Heart left ventricle (tissue), 16 donors: ENCODE data around the gene FAT1. TPM values are rescaled to one million over a fixed set of nuclear protein-coding genes. Genes with fewer than 3 reads are reported as not detected.

Source experiments
- ATAC-seq, 4 donors: fragments of 200-7000 bp; cut with Tn5 transposase; one replicate each; pipeline ENCODE4 v1.9.1; 2020 to 2022; ENCODE audit warnings: moderate library complexity in 4 of 4, mild to moderate bottlenecking in 3 of 4, moderate number of reproducible peaks in 1 of 4
- DNase-seq, 5 donors: peaks; one replicate each; pipeline ENCODE4 v3.0.0-alpha.2; 2020
- H3K27ac ChIP-seq, 12 donors: fragments of 200-600 bp; sonication (generic) in 4 of 12; one replicate each; pipeline versions ENCODE4 v1.5.0 to v1.8.0; 2016 to 2022; ENCODE audit warnings: mild to moderate bottlenecking in 2 of 12
- H3K27me3 ChIP-seq, 9 donors: fragments of 200-600 bp; sonication (generic) in 2 of 9; one replicate each; pipeline versions ENCODE4 v1.5.1 to v1.8.0; 2016 to 2022; ENCODE audit warnings: mild to moderate bottlenecking in 3 of 9
- H3K36me3 ChIP-seq, 9 donors: fragments of 200-600 bp; sonication (generic) in 2 of 9; one replicate each; pipeline versions ENCODE4 v1.5.0 to v1.8.0; 2018 to 2022; ENCODE audit warnings: mild to moderate bottlenecking in 2 of 9
- H3K4me1 ChIP-seq, 12 donors: fragments of 200-600 bp; sonication (generic) in 4 of 12; one replicate each; pipeline versions ENCODE4 v1.5.0 to v1.8.0; 2016 to 2022; ENCODE audit warnings: mild to moderate bottlenecking in 3 of 12
- H3K4me3 ChIP-seq, 12 donors: fragments of 200-600 bp; sonication (generic) in 4 of 12; one replicate each; pipeline versions ENCODE4 v1.5.0 to v1.8.0; 2017 to 2022; ENCODE audit warnings: mild to moderate bottlenecking in 9 of 12, moderate library complexity in 4 of 12
- H3K9me3 ChIP-seq, 12 donors: fragments of 200-600 bp; sonication (generic) in 4 of 12; one replicate each; pipeline versions ENCODE4 v1.5.0 to v1.8.0; 2016 to 2022; ENCODE audit warnings: mild to moderate bottlenecking in 1 of 12
- CTCF ChIP-seq, 12 donors: fragments of 200-600 bp; sonication (generic) in 4 of 12; IDR thresholded peaks; one replicate each; pipeline versions ENCODE4 v1.5.0 to v1.8.0; 2018 to 2022; ENCODE audit warnings: antibody characterized with exemption in 12 of 12, mild to moderate bottlenecking in 5 of 12
- POLR2A ChIP-seq, 2 donors: fragments of 450-650 bp; IDR thresholded peaks; one replicate each; pipeline ENCODE4 v1.6.1; 2017; ENCODE audit warnings: antibody characterized with exemption in 2 of 2, mild to moderate bottlenecking in 2 of 2, moderate library complexity in 2 of 2
- WGBS, 4 donors: extraction: QIAGEN DNeasy Blood & Tissue Kit in 2 of 4; methylation state at CpG; one replicate each; pipeline versions ENCODE4 v1.1.5 to v1.1.7; 2013 to 2018; 5-methylcytosine and 5-hydroxymethylcytosine counted together
- intact Hi-C, 10 donors: fragments of 100-400 bp; cut with DNase I; formaldehyde crosslinking; loops; one replicate each; pipeline versions ENCODE4 v1.11.1 to v1.14.2; 2022
- long read RNA-seq, 3 donors: library from polyadenylated mRNA; unstranded; transcript quantifications; one replicate each; pipeline ENCODE4 v2.0.0, GENCODE V29; 2020 to 2021
- polyA plus RNA-seq, 2 donors: library from polyadenylated mRNA; stranded (reverse); fragments of 200-250 nt; gene quantifications; one replicate each; pipeline ENCODE4 v1.2.3, GENCODE V29; 2013
- total RNA-seq, 9 donors: library from RNA; depleted of rRNA in 2 of 9; stranded (reverse); fragments of >200 nt in 2 of 9; fragmentation: NEBNext Ultra II Directional in 3 of 9; extraction: Animal tissue kit (Norgen Biotek cat#: 25700) in 3 of 9; gene quantifications; one replicate each; pipeline versions ENCODE4 v1.1.0 to v1.2.4, GENCODE V29; 2016 to 2023
- donor health status: ischemic (EF 13 %, LVEDD 7.1; RV severe dilation, severe dysfunction).
- donor health status: healthy with polysubstance abuse.
- donor health status: DM: no; HTN: yes; CAD: no.
- donor health status: DM: no; HTN: no; CAD: no.
- donor health status: ischemic (EF 25% LVEDD 6.9; RV normal size, moderate dysfunction).
- donor health status: ischemic (EF 25% LVEDD 5.7; RV mildly dilated, moderate dysfunction).
- donor health status: healthy.
- donor health status: DM: yes; HTN: yes; CAD: no.
- donor health status: ischemic (EF 35%, LVEDD 5.7; RV mildly dilated, moderate dysfunction).
- donor health status: nonischemic (EF 11% LVEDD 7.7; RV severe dilation, severe dysfunction).
- donor health status: DM: yes; HTN: yes; CAD: no.
- donor health status: PGD.
- donor health status: ischemic (EF 29% LVEDD 5.4; RV normal size, mild dysfunction).
- donor health status: nonischemic (EF 23%, LVEDD 6.1; RV moderate dilation, normal function).

The FAT1 gene, protein sequence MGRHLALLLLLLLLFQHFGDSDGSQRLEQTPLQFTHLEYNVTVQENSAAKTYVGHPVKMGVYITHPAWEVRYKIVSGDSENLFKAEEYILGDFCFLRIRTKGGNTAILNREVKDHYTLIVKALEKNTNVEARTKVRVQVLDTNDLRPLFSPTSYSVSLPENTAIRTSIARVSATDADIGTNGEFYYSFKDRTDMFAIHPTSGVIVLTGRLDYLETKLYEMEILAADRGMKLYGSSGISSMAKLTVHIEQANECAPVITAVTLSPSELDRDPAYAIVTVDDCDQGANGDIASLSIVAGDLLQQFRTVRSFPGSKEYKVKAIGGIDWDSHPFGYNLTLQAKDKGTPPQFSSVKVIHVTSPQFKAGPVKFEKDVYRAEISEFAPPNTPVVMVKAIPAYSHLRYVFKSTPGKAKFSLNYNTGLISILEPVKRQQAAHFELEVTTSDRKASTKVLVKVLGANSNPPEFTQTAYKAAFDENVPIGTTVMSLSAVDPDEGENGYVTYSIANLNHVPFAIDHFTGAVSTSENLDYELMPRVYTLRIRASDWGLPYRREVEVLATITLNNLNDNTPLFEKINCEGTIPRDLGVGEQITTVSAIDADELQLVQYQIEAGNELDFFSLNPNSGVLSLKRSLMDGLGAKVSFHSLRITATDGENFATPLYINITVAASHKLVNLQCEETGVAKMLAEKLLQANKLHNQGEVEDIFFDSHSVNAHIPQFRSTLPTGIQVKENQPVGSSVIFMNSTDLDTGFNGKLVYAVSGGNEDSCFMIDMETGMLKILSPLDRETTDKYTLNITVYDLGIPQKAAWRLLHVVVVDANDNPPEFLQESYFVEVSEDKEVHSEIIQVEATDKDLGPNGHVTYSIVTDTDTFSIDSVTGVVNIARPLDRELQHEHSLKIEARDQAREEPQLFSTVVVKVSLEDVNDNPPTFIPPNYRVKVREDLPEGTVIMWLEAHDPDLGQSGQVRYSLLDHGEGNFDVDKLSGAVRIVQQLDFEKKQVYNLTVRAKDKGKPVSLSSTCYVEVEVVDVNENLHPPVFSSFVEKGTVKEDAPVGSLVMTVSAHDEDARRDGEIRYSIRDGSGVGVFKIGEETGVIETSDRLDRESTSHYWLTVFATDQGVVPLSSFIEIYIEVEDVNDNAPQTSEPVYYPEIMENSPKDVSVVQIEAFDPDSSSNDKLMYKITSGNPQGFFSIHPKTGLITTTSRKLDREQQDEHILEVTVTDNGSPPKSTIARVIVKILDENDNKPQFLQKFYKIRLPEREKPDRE (N-terminal part only)
- total RNA-seq: 100 to 1,000 TPM in 2 of 9 donors, 10 to 100 TPM in 7; 54.4 to 151 (median 76.4) TPM
- polyA plus RNA-seq: 10 to 100 TPM; 15.2 to 57.1 TPM
- long read RNA-seq, donor 1, partial matches to known transcripts: 3 of 5 reads
- long read RNA-seq, donor 1, other reads (novel, unspliced or antisense): 2 of 5 reads
- long read RNA-seq, donor 2, partial matches to known transcripts: 1 of 2 reads
- long read RNA-seq, donor 2, other reads (novel, unspliced or antisense): 1 of 2 reads
- long read RNA-seq, donor 3, partial matches to known transcripts: 1 of 4 reads
- long read RNA-seq, donor 3, other reads (novel, unspliced or antisense): 2 of 4 reads

DNA sequence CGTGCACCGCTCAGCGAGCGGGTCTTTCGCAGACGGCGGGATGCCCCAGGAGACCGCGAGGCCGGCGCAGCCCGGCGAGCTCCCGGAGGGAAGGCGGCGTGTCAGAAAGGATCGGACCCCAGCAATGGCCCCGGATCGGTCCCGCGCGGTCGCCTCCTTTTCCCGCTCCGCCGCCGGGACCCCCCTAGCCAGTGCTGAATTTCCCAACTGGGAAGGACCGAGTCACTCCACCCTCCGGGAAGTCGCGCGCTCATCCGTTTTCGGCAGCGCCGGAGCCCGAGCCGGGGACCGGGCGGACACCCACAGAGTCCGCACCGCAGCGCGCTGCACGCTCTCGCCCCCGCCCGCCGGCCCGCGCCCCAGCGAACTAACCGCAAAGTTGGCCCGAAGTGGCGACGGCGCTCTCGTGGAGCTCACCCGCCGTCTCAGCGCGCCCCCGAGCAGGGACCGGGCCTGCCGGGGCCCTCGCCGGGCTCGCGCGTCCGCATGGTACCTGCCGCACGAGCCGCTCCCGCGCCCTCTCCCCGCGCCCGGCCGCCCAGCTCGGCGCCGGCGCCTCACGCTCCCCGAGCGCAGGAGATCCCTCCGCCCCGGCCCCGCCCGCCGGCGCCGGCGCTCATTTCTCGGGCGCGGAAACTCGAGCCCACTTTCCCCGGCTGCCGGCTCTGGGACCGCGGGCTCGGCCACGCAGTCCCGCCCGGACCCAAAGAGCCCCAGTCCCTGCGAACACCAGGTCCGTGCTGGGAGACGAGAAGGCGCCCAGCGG, at the start of gene FAT1:
Gene FAT1, minus strand, starts transcription at position 565 of the 766 bp plus-strand sequence. CDS start 14,029 bp downstream, outside the sequence.
- peaks cover 0 to 22% (median 3%) of the 10 kb centered on the region in 12 donors for H3K4me1 ChIP-seq
- peak within 1 kb of the TSS; percentile 66 to 88 (median 80) for H3K4me3 ChIP-seq
- 0 to 2% (median 1%) methylated on average over 6 to 112 of the region's 112 CpGs for WGBS, 4 donors
- H3K27ac ChIP-seq: peak within 1 kb of the TSS; percentile 54 to 97 (median 92)
- DNase-seq: peak; percentile 71 to 79 (median 77)
- H3K36me3 ChIP-seq: no peaks in the 10 kb centered on the region
- ATAC-seq: peak in 3 of 4 donors; percentile 34 to 71 (median 68)
- no peak for TF ChIP-seq POLR2A (IDR thresholded peaks at IDR 0.05)
- peak in 3 of 12 donors; percentile 4 to 20 (median 11) for TF ChIP-seq CTCF (IDR thresholded peaks at IDR 0.05)
- intact Hi-C loops: loop anchor here in 9 of 10 donors (2.0 to 10.0 kb wide), 8 partner anchors 46 to 881 kb away; no protein-coding TSS in a partner anchor
- peaks cover 0 to 25% (median 12%) of the 10 kb centered on the region in 12 donors for H3K9me3 ChIP-seq
- H3K27me3 ChIP-seq: peaks cover 0 to 63% (median 0%) of the 10 kb centered on the region in 9 donors

DNA sequence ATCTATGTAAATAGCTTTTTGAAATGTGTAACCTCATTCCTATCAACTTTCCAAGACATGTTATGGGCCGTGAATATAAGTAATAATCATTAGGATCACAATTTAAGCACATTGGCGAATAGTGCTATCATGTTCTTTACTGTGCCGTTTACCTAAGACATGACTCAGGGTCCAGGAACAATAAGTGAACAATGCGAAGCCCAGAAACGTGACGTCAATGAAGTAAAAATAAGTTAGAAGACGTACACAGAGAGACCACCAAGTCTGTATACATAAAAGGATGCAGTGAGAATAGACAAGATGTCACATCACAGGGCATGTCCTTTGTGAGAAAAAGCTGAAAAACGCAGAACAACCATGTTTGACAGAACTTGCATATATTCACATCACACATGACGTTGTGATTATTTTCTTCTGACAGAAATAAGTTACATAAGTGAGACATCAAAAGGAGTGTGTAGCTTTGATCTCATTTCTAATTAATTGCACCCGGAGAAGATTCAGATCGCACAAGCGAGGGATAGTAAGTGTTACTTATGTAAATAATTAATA, 49.4 kb upstream of the FAT1 start:
- H3K9me3 ChIP-seq: no peaks in the 10 kb centered on the region
- H3K4me3 ChIP-seq: no peak overlapping the region
- ATAC-seq (no peak), DNase-seq (no peak)
- no peaks in the 10 kb centered on the region for H3K36me3 ChIP-seq
- 75 to 80% (median 79%) methylated on average over 12 of the region's 12 CpGs for WGBS, 4 donors
- intact Hi-C loops: no loop called here
- H3K4me1 ChIP-seq: no peaks in the 10 kb centered on the region
- no peaks in the 10 kb centered on the region for H3K27me3 ChIP-seq
- H3K27ac ChIP-seq: no peak overlapping the region
- TF ChIP-seq CTCF (IDR thresholded peaks at IDR 0.05) (no peak), POLR2A (IDR thresholded peaks at IDR 0.05) (no peak)

DNA sequence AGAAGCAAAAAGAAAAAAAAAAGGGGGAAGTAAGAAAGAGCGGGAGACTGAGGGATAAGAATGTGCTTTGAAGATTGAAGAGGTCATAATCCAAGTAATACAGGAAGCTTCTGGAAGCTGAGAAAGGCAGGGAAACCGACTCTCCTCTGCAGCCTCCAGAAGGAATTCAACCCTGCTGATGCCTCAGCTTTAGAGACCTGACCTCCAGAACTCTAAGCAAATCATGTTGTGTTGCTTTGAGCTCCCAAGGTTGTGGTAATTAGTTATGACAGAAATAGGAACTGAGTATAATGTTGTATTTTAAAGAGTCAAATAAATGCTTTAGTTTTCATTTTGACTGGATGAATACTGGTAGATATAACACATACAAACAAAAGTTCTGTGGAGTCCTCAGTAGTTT, 48.0 kb upstream of the FAT1 start:
- Histone ChIP-seq H3K4me1 (no peaks in the 10 kb centered on the region), H3K9me3 (peaks cover 0 to 4% (median 0%) of the 10 kb centered on the region in 12 donors), H3K27ac (no peak overlapping the region), H3K27me3 (no peaks in the 10 kb centered on the region), H3K36me3 (no peaks in the 10 kb centered on the region), H3K4me3 (no peak overlapping the region)
- DNase-seq: no peak
- intact Hi-C loops: no loop called here
- 45 to 75% (median 57%) methylated on average over 2 of the region's 2 CpGs for WGBS, 4 donors
- no peak for TF ChIP-seq POLR2A (IDR thresholded peaks at IDR 0.05)
- no peak for TF ChIP-seq CTCF (IDR thresholded peaks at IDR 0.05)
- no peak for ATAC-seq
